Measurements from ENCODE around the gene LGR5.
A peak's percentile ranks its signal among the peaks of the same experiment; 100 is the strongest.

LGR5 gene

DNA sequence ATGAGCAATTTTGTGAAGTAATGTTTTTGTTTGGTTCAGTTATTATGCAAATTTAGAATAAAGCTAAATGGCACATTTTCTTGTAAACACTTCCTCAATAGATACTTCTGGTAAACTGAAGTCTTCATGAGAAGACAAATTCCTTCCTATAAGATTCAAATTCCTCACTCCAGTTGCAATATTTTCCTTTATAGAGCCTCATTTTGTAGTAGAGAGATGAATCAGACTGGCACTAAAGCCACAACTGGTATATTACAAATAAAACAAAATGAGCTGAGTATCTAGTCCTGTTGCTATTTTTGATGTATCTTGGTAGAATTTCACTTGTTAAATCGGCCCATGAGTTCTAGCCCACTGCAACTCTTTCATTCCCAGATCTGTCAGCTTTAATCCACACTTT lies 5.5 kb downstream of the LGR5 start:
- Histone ChIP-seq H3K4me2 (no peak overlapping the region), H3K36me3 (no peaks in the 10 kb centered on the region), H3K9me3 (replicated peaks in 1 of 11) (no peaks in the 10 kb centered on the region), H3K9ac (no peak overlapping the region), H4K20me1 (peaks cover 0 to 19% (median 11%) of the 10 kb centered on the region in 11 experiments; a peak in 14 of 22 replicates), H3K4me3 (no peak overlapping the region), H3K27ac (no peak overlapping the region), H3K27me3 (peaks cover 33 to 49% (median 35%) of the 10 kb centered on the region in 11 experiments), H3K4me1 (peaks cover 15 to 42% (median 33%) of the 10 kb centered on the region in 10 experiments)
- no peak for TF ChIP-seq Cebpa-rat (IDR thresholded peaks at IDR 0.05)

GRCh38 chr12:71447691-71448132 lies 8.1 kb downstream of the LGR5 start:
- no peak overlapping the region for H3K9ac ChIP-seq
- peaks cover 0 to 6% (median 0%) of the 10 kb centered on the region in 11 experiments; a peak in 2 of 22 replicates for H3K9me3 ChIP-seq (replicated peaks in 1 of 11)
- no peaks in the 10 kb centered on the region for H4K20me1 ChIP-seq
- peaks cover 4 to 24% (median 18%) of the 10 kb centered on the region in 10 experiments; a peak in 15 of 20 replicates for H3K4me1 ChIP-seq
- no peak overlapping the region for H3K27ac ChIP-seq
- H3K36me3 ChIP-seq, result no peaks in the 10 kb centered on the region
- no peak for TF ChIP-seq Cebpa-rat (IDR thresholded peaks at IDR 0.05)
- peaks cover 7 to 23% (median 9%) of the 10 kb centered on the region in 11 experiments; a peak in 21 of 22 replicates for H3K27me3 ChIP-seq
- H3K4me3 ChIP-seq, result no peak overlapping the region
- peak overlapping the region in 9 of 11 experiments; percentile 16 to 75 (median 60); a peak in 15 of 22 replicates for H3K4me2 ChIP-seq

GRCh38 chr12:71448150-71448581 lies 8.6 kb downstream of the LGR5 start:
- no peak overlapping the region for H3K27ac ChIP-seq
- no peak overlapping the region for H3K9ac ChIP-seq
- no peak overlapping the region for H3K4me3 ChIP-seq
- peaks cover 0 to 6% (median 0%) of the 10 kb centered on the region in 11 experiments; a peak in 2 of 22 replicates for H3K9me3 ChIP-seq (replicated peaks in 1 of 11)
- peaks cover 4 to 24% (median 18%) of the 10 kb centered on the region in 10 experiments; a peak in 15 of 20 replicates for H3K4me1 ChIP-seq
- H3K36me3 ChIP-seq, result no peaks in the 10 kb centered on the region
- no peaks in the 10 kb centered on the region for H4K20me1 ChIP-seq
- no peak for TF ChIP-seq Cebpa-rat (IDR thresholded peaks at IDR 0.05)
- H3K27me3 ChIP-seq, result peaks cover 2 to 18% (median 4%) of the 10 kb centered on the region in 11 experiments; a peak in 18 of 22 replicates
- peak overlapping the region in 9 of 11 experiments; percentile 16 to 75 (median 60); a peak in 15 of 22 replicates for H3K4me2 ChIP-seq

- no peaks in the 10 kb centered on the region for H3K36me3 ChIP-seq
- peaks cover 0 to 15% (median 0%) of the 10 kb centered on the region in 11 experiments; a peak in 5 of 22 replicates for H3K27me3 ChIP-seq
- peaks cover 4 to 24% (median 18%) of the 10 kb centered on the region in 10 experiments; a peak in 15 of 20 replicates for H3K4me1 ChIP-seq
- H3K27ac ChIP-seq, result no peak overlapping the region
- peaks cover 0 to 6% (median 0%) of the 10 kb centered on the region in 11 experiments; a peak in 2 of 22 replicates for H3K9me3 ChIP-seq (replicated peaks in 1 of 11)
- H3K4me2 ChIP-seq, result peak overlapping the region in 10 of 11 experiments; percentile 4 to 75 (median 64); a peak in 16 of 22 replicates
- TF ChIP-seq Cebpa-rat (IDR thresholded peaks at IDR 0.05), result no peak
- H3K4me3 ChIP-seq, result no peak overlapping the region
- H3K9ac ChIP-seq, result no peak overlapping the region
- no peaks in the 10 kb centered on the region for H4K20me1 ChIP-seq
Observed at GRCh38 chr12:71449373-71450070, 9.9 kb downstream of the LGR5 start.

DNA sequence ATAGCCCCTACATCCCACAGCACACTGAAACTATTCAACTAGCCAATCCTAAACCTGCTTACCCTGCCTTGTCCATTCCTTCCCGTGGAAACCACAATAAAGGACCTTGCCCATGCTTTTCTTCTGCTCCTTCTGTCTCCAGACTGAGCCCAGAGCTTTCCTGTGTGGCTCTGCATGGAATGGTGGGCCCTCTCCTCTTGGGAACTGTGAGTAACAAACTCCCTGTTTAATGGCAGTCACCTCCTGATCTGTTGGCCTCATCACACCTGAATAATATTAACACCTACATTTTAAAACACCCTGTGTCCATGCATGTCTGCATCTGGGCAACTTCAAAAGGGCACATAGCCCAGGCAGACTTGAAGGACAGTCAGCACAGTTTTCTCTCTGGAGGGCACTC lies 12.4 kb downstream of the LGR5 start:
- no peak overlapping the region for H3K4me3 ChIP-seq
- H4K20me1 ChIP-seq, result no peaks in the 10 kb centered on the region
- peaks cover 0 to 5% (median 0%) of the 10 kb centered on the region in 11 experiments; a peak in 3 of 22 replicates for H3K27me3 ChIP-seq
- no peak for TF ChIP-seq Cebpa-rat (IDR thresholded peaks at IDR 0.05)
- no peak overlapping the region for H3K9ac ChIP-seq
- H3K9me3 ChIP-seq (replicated peaks in 1 of 11), result peaks cover 0 to 6% (median 0%) of the 10 kb centered on the region in 11 experiments; a peak in 2 of 22 replicates
- no peaks in the 10 kb centered on the region for H3K36me3 ChIP-seq
- H3K4me2 ChIP-seq, result no peak overlapping the region
- H3K27ac ChIP-seq, result no peak overlapping the region
- peaks cover 4 to 36% (median 21%) of the 10 kb centered on the region in 10 experiments; a peak in 15 of 20 replicates for H3K4me1 ChIP-seq

- H3K9me3 ChIP-seq (replicated peaks in 1 of 11), result peaks cover 0 to 6% (median 0%) of the 10 kb centered on the region in 11 experiments; a peak in 2 of 22 replicates
- no peak for TF ChIP-seq Cebpa-rat (IDR thresholded peaks at IDR 0.05)
- 0 out of 22 replicates have a peak overlapping the region, but pooled peaks of 1 of the 11 experiments have one; percentile 1 for H3K4me2 ChIP-seq
- H3K36me3 ChIP-seq, result no peaks in the 10 kb centered on the region
- H3K9ac ChIP-seq, result no peak overlapping the region
- no peak overlapping the region for H3K4me3 ChIP-seq
- H3K4me1 ChIP-seq, result peaks cover 0 to 14% (median 2%) of the 10 kb centered on the region in 10 experiments; a peak in 7 of 20 replicates
- no peaks in the 10 kb centered on the region for H3K27me3 ChIP-seq
- no peak overlapping the region for H3K27ac ChIP-seq
- no peaks in the 10 kb centered on the region for H4K20me1 ChIP-seq
Observed at GRCh38 chr12:71455028-71455737, 15.6 kb downstream of the LGR5 start.

DNA sequence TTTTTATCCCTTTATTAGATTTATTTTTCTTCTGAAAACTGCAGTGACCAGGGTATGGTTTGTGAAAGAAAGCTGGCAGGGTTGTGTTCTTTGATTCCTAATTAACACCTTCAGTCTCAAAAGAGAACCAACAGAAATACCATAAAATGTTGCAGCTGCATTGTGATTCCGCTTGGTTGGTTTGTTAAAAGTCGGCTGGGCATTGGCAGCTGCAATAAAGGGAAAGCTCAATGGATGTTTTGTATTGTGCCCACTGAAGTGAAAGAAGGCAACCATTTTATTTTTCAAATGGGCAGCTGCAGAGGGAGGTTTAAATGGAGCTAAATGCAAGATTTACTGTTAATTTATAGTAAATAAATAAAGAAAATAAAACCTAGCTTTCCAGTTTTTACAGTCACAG lies 16.7 kb downstream of the LGR5 start:
- peaks cover 0 to 6% (median 0%) of the 10 kb centered on the region in 11 experiments; a peak in 2 of 22 replicates for H3K9me3 ChIP-seq (replicated peaks in 1 of 11)
- no peaks in the 10 kb centered on the region for H4K20me1 ChIP-seq
- no peaks in the 10 kb centered on the region for H3K27me3 ChIP-seq
- H3K4me2 ChIP-seq, result peak overlapping the region in 5 of 11 experiments; percentile 3 to 28 (median 16); a peak in 6 of 22 replicates
- no peak overlapping the region for H3K4me3 ChIP-seq
- TF ChIP-seq Cebpa-rat (IDR thresholded peaks at IDR 0.05), result no peak
- no peak overlapping the region for H3K27ac ChIP-seq
- H3K4me1 ChIP-seq, result peaks cover 0 to 14% (median 2%) of the 10 kb centered on the region in 10 experiments; a peak in 7 of 20 replicates
- no peaks in the 10 kb centered on the region for H3K36me3 ChIP-seq
- H3K9ac ChIP-seq, result no peak overlapping the region

DNA sequence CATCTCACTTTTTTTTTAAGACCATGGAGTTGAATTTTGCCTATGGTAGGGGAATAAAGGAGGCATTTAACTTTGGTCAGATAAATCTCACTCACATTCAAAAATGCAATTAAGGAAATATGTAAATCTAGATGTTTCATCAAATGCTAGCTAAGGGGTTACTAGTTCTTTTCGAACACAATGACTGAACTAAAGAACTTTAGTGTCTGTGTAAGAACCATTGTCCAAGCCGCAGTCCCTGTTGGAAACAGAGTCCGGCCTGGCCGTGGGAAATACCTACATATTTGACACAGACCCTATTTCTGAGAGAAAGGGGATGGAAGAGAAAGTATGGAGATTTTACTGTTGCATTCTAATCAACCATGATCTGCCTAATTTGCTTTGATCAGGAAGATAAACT lies 17.4 kb downstream of the LGR5 start:
- Histone ChIP-seq H3K27ac (no peak overlapping the region), H3K27me3 (no peaks in the 10 kb centered on the region), H3K4me3 (no peak overlapping the region), H3K4me1 (peaks cover 0 to 14% (median 2%) of the 10 kb centered on the region in 10 experiments; a peak in 7 of 20 replicates), H3K9ac (no peak overlapping the region), H4K20me1 (no peaks in the 10 kb centered on the region), H3K9me3 (replicated peaks in 1 of 11) (peaks cover 0 to 2% (median 0%) of the 10 kb centered on the region in 11 experiments; a peak in 2 of 22 replicates), H3K36me3 (no peaks in the 10 kb centered on the region), H3K4me2 (peak overlapping the region in 3 of 11 experiments; percentile 4 to 28 (median 16); a peak in 4 of 22 replicates)
- TF ChIP-seq Cebpa-rat (IDR thresholded peaks at IDR 0.05), result no peak
